IMR-90 (cell line): ENCODE measurements around the gene COL13A1. TPM values are rescaled to one million over a fixed set of nuclear protein-coding genes. Genes with fewer than 3 reads are reported as not detected.

Experiments
- ATAC-seq: fragments of 200-7000 bp; cut with Tn5 transposase; 2 replicates; pipeline ENCODE4 v1.9.1; 2020; ENCODE audit warnings: low read depth, mild to moderate bottlenecking, moderate library complexity
- BruUV-seq: library from RNA; stranded (reverse); fragments of 400-500 nt; replicated peaks from 2 replicates; lab custom pipeline; 2021; lab: Mats Ljungman, UMichigan
- CTCF ChIA-PET: fragments of 300-600 bp; formaldehyde crosslinking; extraction: SDS; loops from one replicate; lab custom pipeline; 2021; ENCODE audit warnings: antibody characterized with exemption; lab: Yijun Ruan, JAX
- POLR2A ChIA-PET: fragments of 300-600 bp; sonication (Branson Sonifier 250); formaldehyde crosslinking; loops from one replicate; lab custom pipeline; 2022; ENCODE audit warnings: antibody characterized with exemption; ENCODE audit not compliant: unreplicated experiment; lab: Charles Lee
- DNase-seq: peaks from one replicate; pipeline ENCODE4 v3.0.0; 2013
- H2AFZ ChIP-seq: replicated peaks from 2 replicates; pipeline ENCODE3; 2013; ENCODE audit warnings: low read length, mild to moderate bottlenecking; ENCODE audit not compliant: poor library complexity
- H2AK5ac ChIP-seq: 2 replicates; pipeline ENCODE4 v1.6.1; 2013; ENCODE audit warnings: low read depth, low read length, inconsistent platforms
- H2AK9ac ChIP-seq: replicated peaks from 2 replicates; pipeline ENCODE3; 2013; ENCODE audit warnings: mild to moderate bottlenecking, low read depth, low read length, moderate library complexity; ENCODE audit not compliant: poor library complexity
- H2BK120ac ChIP-seq: 2 replicates; pipeline ENCODE4 v1.6.1; 2013; ENCODE audit warnings: low read depth, low read length, inconsistent platforms
- H2BK15ac ChIP-seq: 3 replicates; pipeline ENCODE4 v1.6.1; 2013; ENCODE audit warnings: low read depth, low read length, inconsistent platforms
- H2BK20ac ChIP-seq: 2 replicates; pipeline ENCODE4 v1.6.1; 2013; ENCODE audit warnings: low read depth, mild to moderate bottlenecking, inconsistent platforms, low read length, moderate library complexity
- H2BK5ac ChIP-seq: 2 replicates; pipeline ENCODE4 v1.6.1; 2013; ENCODE audit warnings: mild to moderate bottlenecking, low read depth, low read length, inconsistent platforms; ENCODE audit not compliant: poor library complexity, severe bottlenecking
- H3K14ac ChIP-seq: replicated peaks from 2 replicates; pipeline ENCODE4 v1.6.1; 2013; ENCODE audit warnings: low read depth, low read length, inconsistent platforms
- H3K18ac ChIP-seq: 2 replicates; pipeline ENCODE4 v1.6.1; 2013; ENCODE audit warnings: low read depth, low read length, control low read depth
- H3K23ac ChIP-seq: 2 replicates; pipeline ENCODE4 v1.6.1; 2013; ENCODE audit warnings: low read depth, low read length, inconsistent platforms
- H3K27ac ChIP-seq: 2 replicates; pipeline ENCODE4 v1.5.1; 2013; ENCODE audit warnings: mild to moderate bottlenecking, control low read depth, low read length; ENCODE audit not compliant: insufficient read depth
- H3K27me3 ChIP-seq: 2 replicates; pipeline ENCODE4 v1.6.1; 2013; ENCODE audit warnings: low read length; ENCODE audit not compliant: control insufficient read depth, insufficient read depth
- H3K36me3 ChIP-seq: 2 replicates; pipeline ENCODE4 v1.6.1; 2013; ENCODE audit warnings: low read length, mixed read lengths; ENCODE audit not compliant: control insufficient read depth, insufficient read depth
- H3K4ac ChIP-seq: 2 replicates; pipeline ENCODE4 v1.6.1; 2013; ENCODE audit warnings: low read depth, low read length, inconsistent platforms
- H3K4me1 ChIP-seq: 2 replicates; pipeline ENCODE4 v1.6.1; 2013; ENCODE audit warnings: low read length, mixed read lengths; ENCODE audit not compliant: control insufficient read depth, insufficient read depth
- H3K4me2 ChIP-seq: 2 replicates; pipeline ENCODE4 v1.6.1; 2013; ENCODE audit warnings: low read depth, mild to moderate bottlenecking, control low read depth, low read length, moderate library complexity
- H3K4me3 ChIP-seq: 2 replicates; pipeline ENCODE4 v1.5.1; 2013; ENCODE audit warnings: low read depth, mild to moderate bottlenecking, control low read depth, low read length, moderate library complexity; ENCODE audit not compliant: insufficient read depth
- H3K56ac ChIP-seq: 2 replicates; pipeline ENCODE4 v1.6.1; 2013; ENCODE audit warnings: low read length, inconsistent platforms; ENCODE audit not compliant: insufficient read depth; ENCODE audit errors: extremely low read depth
- H3K79me1 ChIP-seq, 2 experiments: 2 replicates each; pipeline ENCODE4 v1.6.1; 2013; ENCODE audit warnings: low read length in 2 of 2, inconsistent platforms in 1 of 2, low read depth in 1 of 2
- H3K9ac ChIP-seq: 2 replicates; pipeline ENCODE4 v1.6.1; 2013; ENCODE audit warnings: low read depth, low read length, control low read depth
- H3K9me1 ChIP-seq: 2 replicates; pipeline ENCODE4 v1.6.1; 2013; ENCODE audit warnings: low read length, inconsistent platforms; ENCODE audit not compliant: insufficient read depth
- H3K9me3 ChIP-seq: 2 replicates; pipeline ENCODE4 v1.6.1; 2013; ENCODE audit warnings: low read length; ENCODE audit not compliant: control insufficient read depth, insufficient read depth
- H4K20me1 ChIP-seq: 2 replicates; pipeline ENCODE4 v1.6.1; 2013; ENCODE audit warnings: low read length, inconsistent platforms; ENCODE audit not compliant: insufficient read depth
- H4K5ac ChIP-seq: 2 replicates; pipeline ENCODE4 v1.6.1; 2013; ENCODE audit warnings: mild to moderate bottlenecking, low read depth, low read length, control low read depth
- H4K8ac ChIP-seq, 2 experiments: 2 replicates each; pipeline ENCODE4 v1.6.1; 2013; ENCODE audit warnings: low read depth in 2 of 2, low read length in 2 of 2, control low read depth in 1 of 2, inconsistent platforms in 1 of 2
- H4K91ac ChIP-seq: 2 replicates; pipeline ENCODE4 v1.6.1; 2013; ENCODE audit warnings: low read depth, low read length, inconsistent platforms; ENCODE audit not compliant: insufficient read depth
- BHLHE40 ChIP-seq: fragments of 150-350 bp; IDR thresholded peaks from 2 replicates; pipeline ENCODE4 v1.6.1; 2016; ENCODE audit warnings: mild to moderate bottlenecking, low read depth, low read length
- ELK1 ChIP-seq: fragments of 150-350 bp; IDR thresholded peaks from 2 replicates; pipeline ENCODE4 v1.6.1; 2016; ENCODE audit warnings: low read depth, mild to moderate bottlenecking, low read length, moderate library complexity, borderline replicate concordance
- MAFK ChIP-seq: IDR thresholded peaks from 2 replicates; pipeline ENCODE4 v1.6.1; 2012; ENCODE audit warnings: low read depth, low read length, improper control_type of control experiment
- MXI1 ChIP-seq: IDR thresholded peaks from 2 replicates; pipeline ENCODE4 v1.6.1; 2012; ENCODE audit warnings: low read depth, mild to moderate bottlenecking, low read length, moderate library complexity, borderline replicate concordance
- NFE2L2 ChIP-seq: fragments of 150-350 bp; IDR thresholded peaks from 2 replicates; pipeline ENCODE4 v1.6.1; 2016; ENCODE audit warnings: low read depth, mild to moderate bottlenecking, low read length
- POLR2A ChIP-seq: IDR thresholded peaks from 2 replicates; pipeline ENCODE4 v1.6.1; 2012; ENCODE audit warnings: mild to moderate bottlenecking, low read depth, low read length
- RAD21 ChIP-seq: IDR thresholded peaks from 2 replicates; pipeline ENCODE4 v1.6.1; 2012; ENCODE audit warnings: low read length, improper control_type of control experiment
- RCOR1 ChIP-seq: IDR thresholded peaks from 2 replicates; pipeline ENCODE4 v1.6.1; 2012; ENCODE audit warnings: mild to moderate bottlenecking, low read length, improper control_type of control experiment; ENCODE audit not compliant: insufficient replicate concordance
- RFX5 ChIP-seq: IDR thresholded peaks from 2 replicates; pipeline ENCODE4 v1.8.0; 2012; ENCODE audit warnings: low read depth, mild to moderate bottlenecking, low read length, moderate library complexity
- SMC3 ChIP-seq: fragments of 150-350 bp; IDR thresholded peaks from 2 replicates; pipeline ENCODE4 v1.6.1; 2016; ENCODE audit warnings: low read depth, mild to moderate bottlenecking, antibody characterized with exemption, low read length, moderate library complexity
- WGBS, 2 experiments: methylation state at CpG; one replicate each; pipeline versions ENCODE4 v1.1.5 to v1.1.7; 2013; ENCODE audit warnings: missing lambda C conversion rate in 2 of 2; ENCODE audit not compliant: insufficient read length in 1 of 2; ENCODE audit errors: extremely low coverage in 2 of 2; 5-methylcytosine and 5-hydroxymethylcytosine counted together
- dilution Hi-C: fragments of 300-500 bp; cut with HindIII; formaldehyde crosslinking; loops from one replicate; pipeline ENCODE4 v1.14.3; 2018; ENCODE audit warnings: low sequenced_read_pairs; ENCODE audit not compliant: unreplicated experiment
- in situ Hi-C: fragments of 300-500 bp; cut with MboI; formaldehyde crosslinking; loops from 3 replicates; pipeline ENCODE4 v1.14.3; 2019; ENCODE audit warnings: low sequenced_read_pairs, inconsistent platforms, mixed read lengths
- intact Hi-C: fragments of 100-400 bp; cut with micrococcal nuclease; formaldehyde crosslinking; loops from 2 replicates; pipeline ENCODE4 v1.10.0; 2022
- polyA plus RNA-seq, 3 experiments: library from polyadenylated mRNA; depleted of rRNA; stranded (reverse); fragments of >200 nt; gene quantifications; 2 replicates each; pipeline ENCODE4 v1.2.3, GENCODE V29; 2012; ENCODE audit warnings: low replicate concordance in 1 of 3
- total RNA-seq: library from RNA; depleted of rRNA; stranded (reverse); fragments of >200 nt; gene quantifications from 2 replicates; pipeline ENCODE4 v1.2.3, GENCODE V29; 2012

The COL13A1 gene
- total and polyA plus RNA-seq, 2 of the 4 experiments (the other 2 are of a cell fraction), result 12.2 to 31.3 TPM

GRCh38 chr10:69828144-69828870, 26.6 kb downstream of the COL13A1 start:
- no peak overlapping the region for H4K8ac ChIP-seq
- H3K27me3 ChIP-seq, result no peaks in the 10 kb centered on the region
- intact Hi-C loops (no loop called here), dilution Hi-C loops (no loop called here), in situ Hi-C loops (no loop called here)
- no peak for ATAC-seq
- no peak overlapping the region for H3K9ac ChIP-seq
- WGBS, 2 experiments, result 71% methylated on average over 4 of the region's 9 CpGs; no CpG with 5 or more reads in 1 of the 2 experiments
- no TSS peak for BruUV-seq
- no peak overlapping the region for H3K18ac ChIP-seq
- H2BK5ac ChIP-seq, result no peak overlapping the region
- H4K5ac ChIP-seq, result no peak overlapping the region
- H4K20me1 ChIP-seq, result no peaks in the 10 kb centered on the region; the same call in 1 of the 2 replicates
- H2BK20ac ChIP-seq, result no peak overlapping the region
- no peak overlapping the region for H4K91ac ChIP-seq
- H3K27ac ChIP-seq, result no peak overlapping the region
- H3K9me1 ChIP-seq, result peaks cover 21% of the 10 kb centered on the region
- H3K4me2 ChIP-seq, result no peak overlapping the region
- H3K4me3 ChIP-seq, result no peak overlapping the region
- POLR2A ChIA-PET, result no interaction called here
- H2AFZ ChIP-seq, result no peak overlapping the region
- H3K36me3 ChIP-seq, result no peaks in the 10 kb centered on the region
- H3K14ac ChIP-seq, result no peak overlapping the region
- H2AK9ac ChIP-seq, result no peak overlapping the region
- H3K4ac ChIP-seq, result no peak overlapping the region
- peaks cover 5% of the 10 kb centered on the region for H3K4me1 ChIP-seq
- H2AK5ac ChIP-seq, result no peak overlapping the region
- CTCF ChIA-PET, result interaction anchor here (1.1 kb wide), 1 partner anchor 86 kb away, joined by 4 read pairs; no protein-coding TSS in a partner anchor
- no peak overlapping the region for H3K56ac ChIP-seq
- no peaks in the 10 kb centered on the region for H3K9me3 ChIP-seq
- no peak overlapping the region for H3K23ac ChIP-seq
- H2BK15ac ChIP-seq, result no peak overlapping the region
- TF ChIP-seq RAD21 (no peak), SMC3 (no peak), NFE2L2 (no peak), POLR2A (no peak), MXI1 (no peak), RCOR1 (no peak), ELK1 (no peak), RFX5 (no peak), MAFK (no peak), BHLHE40 (no peak)
- H3K79me1 ChIP-seq, result peaks cover 14 to 79% of the 10 kb centered on the region in 2 experiments
- no peak overlapping the region for H2BK120ac ChIP-seq
- no peak for DNase-seq
